IMR-90 (cell line): ENCODE data around the gene TEKT5. TPM values are rescaled to one million over a fixed set of nuclear protein-coding genes. Genes with fewer than 3 reads are reported as not detected.

Source experiments
- ATAC-seq: fragments of 200-7000 bp; cut with Tn5 transposase; 2 replicates; pipeline ENCODE4 v1.9.1; 2020; ENCODE audit warnings: low read depth, mild to moderate bottlenecking, moderate library complexity
- BruUV-seq: library from RNA; stranded (reverse); fragments of 400-500 nt; replicated peaks from 2 replicates; lab custom pipeline; 2021; lab: Mats Ljungman, UMichigan
- CTCF ChIA-PET: fragments of 300-600 bp; formaldehyde crosslinking; extraction: SDS; loops from one replicate; lab custom pipeline; 2021; ENCODE audit warnings: antibody characterized with exemption; lab: Yijun Ruan, JAX
- POLR2A ChIA-PET: fragments of 300-600 bp; sonication (Branson Sonifier 250); formaldehyde crosslinking; loops from one replicate; lab custom pipeline; 2022; ENCODE audit warnings: antibody characterized with exemption; ENCODE audit not compliant: unreplicated experiment; lab: Charles Lee
- DNase-seq: peaks from one replicate; pipeline ENCODE4 v3.0.0; 2013
- H2AFZ ChIP-seq: replicated peaks from 2 replicates; pipeline ENCODE3; 2013; ENCODE audit warnings: low read length, mild to moderate bottlenecking; ENCODE audit not compliant: poor library complexity
- H2AK5ac ChIP-seq: 2 replicates; pipeline ENCODE4 v1.6.1; 2013; ENCODE audit warnings: low read depth, low read length, inconsistent platforms
- H2AK9ac ChIP-seq: replicated peaks from 2 replicates; pipeline ENCODE3; 2013; ENCODE audit warnings: mild to moderate bottlenecking, low read depth, low read length, moderate library complexity; ENCODE audit not compliant: poor library complexity
- H2BK120ac ChIP-seq: 2 replicates; pipeline ENCODE4 v1.6.1; 2013; ENCODE audit warnings: low read depth, low read length, inconsistent platforms
- H2BK15ac ChIP-seq: 3 replicates; pipeline ENCODE4 v1.6.1; 2013; ENCODE audit warnings: low read depth, low read length, inconsistent platforms
- H2BK20ac ChIP-seq: 2 replicates; pipeline ENCODE4 v1.6.1; 2013; ENCODE audit warnings: low read depth, mild to moderate bottlenecking, inconsistent platforms, low read length, moderate library complexity
- H2BK5ac ChIP-seq: 2 replicates; pipeline ENCODE4 v1.6.1; 2013; ENCODE audit warnings: mild to moderate bottlenecking, low read depth, low read length, inconsistent platforms; ENCODE audit not compliant: poor library complexity, severe bottlenecking
- H3K14ac ChIP-seq: replicated peaks from 2 replicates; pipeline ENCODE4 v1.6.1; 2013; ENCODE audit warnings: low read depth, low read length, inconsistent platforms
- H3K18ac ChIP-seq: 2 replicates; pipeline ENCODE4 v1.6.1; 2013; ENCODE audit warnings: low read depth, low read length, control low read depth
- H3K23ac ChIP-seq: 2 replicates; pipeline ENCODE4 v1.6.1; 2013; ENCODE audit warnings: low read depth, low read length, inconsistent platforms
- H3K27ac ChIP-seq: 2 replicates; pipeline ENCODE4 v1.5.1; 2013; ENCODE audit warnings: mild to moderate bottlenecking, control low read depth, low read length; ENCODE audit not compliant: insufficient read depth
- H3K27me3 ChIP-seq: 2 replicates; pipeline ENCODE4 v1.6.1; 2013; ENCODE audit warnings: low read length; ENCODE audit not compliant: control insufficient read depth, insufficient read depth
- H3K36me3 ChIP-seq: 2 replicates; pipeline ENCODE4 v1.6.1; 2013; ENCODE audit warnings: low read length, mixed read lengths; ENCODE audit not compliant: control insufficient read depth, insufficient read depth
- H3K4ac ChIP-seq: 2 replicates; pipeline ENCODE4 v1.6.1; 2013; ENCODE audit warnings: low read depth, low read length, inconsistent platforms
- H3K4me1 ChIP-seq: 2 replicates; pipeline ENCODE4 v1.6.1; 2013; ENCODE audit warnings: low read length, mixed read lengths; ENCODE audit not compliant: control insufficient read depth, insufficient read depth
- H3K4me2 ChIP-seq: 2 replicates; pipeline ENCODE4 v1.6.1; 2013; ENCODE audit warnings: low read depth, mild to moderate bottlenecking, control low read depth, low read length, moderate library complexity
- H3K4me3 ChIP-seq: 2 replicates; pipeline ENCODE4 v1.5.1; 2013; ENCODE audit warnings: low read depth, mild to moderate bottlenecking, control low read depth, low read length, moderate library complexity; ENCODE audit not compliant: insufficient read depth
- H3K56ac ChIP-seq: 2 replicates; pipeline ENCODE4 v1.6.1; 2013; ENCODE audit warnings: low read length, inconsistent platforms; ENCODE audit not compliant: insufficient read depth; ENCODE audit errors: extremely low read depth
- H3K79me1 ChIP-seq, 2 experiments: 2 replicates each; pipeline ENCODE4 v1.6.1; 2013; ENCODE audit warnings: low read length in 2 of 2, inconsistent platforms in 1 of 2, low read depth in 1 of 2
- H3K9ac ChIP-seq: 2 replicates; pipeline ENCODE4 v1.6.1; 2013; ENCODE audit warnings: low read depth, low read length, control low read depth
- H3K9me1 ChIP-seq: 2 replicates; pipeline ENCODE4 v1.6.1; 2013; ENCODE audit warnings: low read length, inconsistent platforms; ENCODE audit not compliant: insufficient read depth
- H3K9me3 ChIP-seq: 2 replicates; pipeline ENCODE4 v1.6.1; 2013; ENCODE audit warnings: low read length; ENCODE audit not compliant: control insufficient read depth, insufficient read depth
- H4K20me1 ChIP-seq: 2 replicates; pipeline ENCODE4 v1.6.1; 2013; ENCODE audit warnings: low read length, inconsistent platforms; ENCODE audit not compliant: insufficient read depth
- H4K5ac ChIP-seq: 2 replicates; pipeline ENCODE4 v1.6.1; 2013; ENCODE audit warnings: mild to moderate bottlenecking, low read depth, low read length, control low read depth
- H4K8ac ChIP-seq, 2 experiments: 2 replicates each; pipeline ENCODE4 v1.6.1; 2013; ENCODE audit warnings: low read depth in 2 of 2, low read length in 2 of 2, control low read depth in 1 of 2, inconsistent platforms in 1 of 2
- H4K91ac ChIP-seq: 2 replicates; pipeline ENCODE4 v1.6.1; 2013; ENCODE audit warnings: low read depth, low read length, inconsistent platforms; ENCODE audit not compliant: insufficient read depth
- CHD1 ChIP-seq: IDR thresholded peaks from 2 replicates; pipeline ENCODE4 v1.6.1; 2012; ENCODE audit warnings: low read depth, low read length, improper control_type of control experiment
- FOS ChIP-seq: fragments of 150-350 bp; IDR thresholded peaks from 2 replicates; pipeline ENCODE4 v1.6.1; 2016; ENCODE audit warnings: low read depth, low read length
- MXI1 ChIP-seq: IDR thresholded peaks from 2 replicates; pipeline ENCODE4 v1.6.1; 2012; ENCODE audit warnings: low read depth, mild to moderate bottlenecking, low read length, moderate library complexity, borderline replicate concordance
- POLR2A ChIP-seq: IDR thresholded peaks from 2 replicates; pipeline ENCODE4 v1.6.1; 2012; ENCODE audit warnings: mild to moderate bottlenecking, low read depth, low read length
- RCOR1 ChIP-seq: IDR thresholded peaks from 2 replicates; pipeline ENCODE4 v1.6.1; 2012; ENCODE audit warnings: mild to moderate bottlenecking, low read length, improper control_type of control experiment; ENCODE audit not compliant: insufficient replicate concordance
- RFX5 ChIP-seq: IDR thresholded peaks from 2 replicates; pipeline ENCODE4 v1.8.0; 2012; ENCODE audit warnings: low read depth, mild to moderate bottlenecking, low read length, moderate library complexity
- SMC3 ChIP-seq: fragments of 150-350 bp; IDR thresholded peaks from 2 replicates; pipeline ENCODE4 v1.6.1; 2016; ENCODE audit warnings: low read depth, mild to moderate bottlenecking, antibody characterized with exemption, low read length, moderate library complexity
- WGBS, 2 experiments: methylation state at CpG; one replicate each; pipeline versions ENCODE4 v1.1.5 to v1.1.7; 2013; ENCODE audit warnings: missing lambda C conversion rate in 2 of 2; ENCODE audit not compliant: insufficient read length in 1 of 2; ENCODE audit errors: extremely low coverage in 2 of 2; 5-methylcytosine and 5-hydroxymethylcytosine counted together
- dilution Hi-C: fragments of 300-500 bp; cut with HindIII; formaldehyde crosslinking; loops from one replicate; pipeline ENCODE4 v1.14.3; 2018; ENCODE audit warnings: low sequenced_read_pairs; ENCODE audit not compliant: unreplicated experiment
- in situ Hi-C: fragments of 300-500 bp; cut with MboI; formaldehyde crosslinking; loops from 3 replicates; pipeline ENCODE4 v1.14.3; 2019; ENCODE audit warnings: low sequenced_read_pairs, inconsistent platforms, mixed read lengths
- intact Hi-C: fragments of 100-400 bp; cut with micrococcal nuclease; formaldehyde crosslinking; loops from 2 replicates; pipeline ENCODE4 v1.10.0; 2022
- polyA plus RNA-seq, 3 experiments: library from polyadenylated mRNA; depleted of rRNA; stranded (reverse); fragments of >200 nt; gene quantifications; 2 replicates each; pipeline ENCODE4 v1.2.3, GENCODE V29; 2012; ENCODE audit warnings: low replicate concordance in 1 of 3
- total RNA-seq: library from RNA; depleted of rRNA; stranded (reverse); fragments of >200 nt; gene quantifications from 2 replicates; pipeline ENCODE4 v1.2.3, GENCODE V29; 2012
- TF ChIP-seq, protein P1 (sequence below): conservative IDR thresholded peaks from 2 replicates; pipeline ENCODE4 v1.5.1; 2012; ENCODE audit warnings: mild to moderate bottlenecking, low read depth, low read length, improper control_type of control experiment
- TF ChIP-seq, protein P2 (sequence below): fragments of 150-350 bp; IDR thresholded peaks from 2 replicates; pipeline ENCODE4 v1.6.1; 2016; ENCODE audit warnings: low read depth, mild to moderate bottlenecking, low read length, moderate library complexity, borderline replicate concordance

Gene TEKT5
- total and polyA plus RNA-seq, 2 of the 4 experiments (the other 2 are of a cell fraction) = 0.17 TPM; not detected in 1

DNA sequence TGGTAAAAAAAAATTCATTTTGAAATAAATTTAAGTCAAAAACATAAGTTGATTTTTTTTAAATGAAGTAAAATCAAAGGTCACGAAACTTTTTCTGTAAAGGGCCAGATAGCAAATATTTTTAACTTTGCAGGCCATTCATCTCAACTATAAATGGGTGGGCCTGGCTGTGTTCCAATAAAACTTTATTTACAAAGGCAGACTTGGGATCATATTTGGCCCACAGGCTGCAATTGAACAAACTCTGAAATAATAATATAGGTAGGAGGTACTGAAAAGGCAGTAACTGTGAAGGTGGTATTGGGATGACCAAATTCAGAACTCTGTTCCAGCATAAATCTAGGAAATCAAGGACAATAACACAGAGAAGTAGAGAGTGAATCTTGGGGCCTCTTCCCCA, 102.1 kb downstream of the TEKT5 start:
- H2AK9ac ChIP-seq = no peak overlapping the region
- no peak overlapping the region for H3K56ac ChIP-seq
- no peak overlapping the region for H2BK20ac ChIP-seq
- H3K23ac ChIP-seq = no peak overlapping the region
- ChIA-PET CTCF (no interaction called here), POLR2A (no interaction called here)
- no peak overlapping the region for H4K5ac ChIP-seq
- in situ Hi-C loops (no loop called here), dilution Hi-C loops (no loop called here), intact Hi-C loops (no loop called here)
- H4K8ac ChIP-seq = no peak overlapping the region
- no peaks in the 10 kb centered on the region for H3K9me3 ChIP-seq
- no peak overlapping the region for H3K4ac ChIP-seq
- no peak overlapping the region for H2BK5ac ChIP-seq
- no peaks in the 10 kb centered on the region for H3K79me1 ChIP-seq
- no TSS peak for BruUV-seq
- no peak overlapping the region for H3K18ac ChIP-seq
- no peaks in the 10 kb centered on the region for H3K36me3 ChIP-seq
- no peaks in the 10 kb centered on the region for H3K4me1 ChIP-seq
- H2AFZ ChIP-seq = no peak overlapping the region
- no peak overlapping the region for H3K9ac ChIP-seq
- no peak overlapping the region for H2AK5ac ChIP-seq
- TF ChIP-seq CHD1 (no peak), MXI1 (no peak), POLR2A (no peak), RCOR1 (no peak), RFX5 (no peak), FOS (no peak), SMC3 (no peak)
- TF ChIP-seq, protein P1, sequence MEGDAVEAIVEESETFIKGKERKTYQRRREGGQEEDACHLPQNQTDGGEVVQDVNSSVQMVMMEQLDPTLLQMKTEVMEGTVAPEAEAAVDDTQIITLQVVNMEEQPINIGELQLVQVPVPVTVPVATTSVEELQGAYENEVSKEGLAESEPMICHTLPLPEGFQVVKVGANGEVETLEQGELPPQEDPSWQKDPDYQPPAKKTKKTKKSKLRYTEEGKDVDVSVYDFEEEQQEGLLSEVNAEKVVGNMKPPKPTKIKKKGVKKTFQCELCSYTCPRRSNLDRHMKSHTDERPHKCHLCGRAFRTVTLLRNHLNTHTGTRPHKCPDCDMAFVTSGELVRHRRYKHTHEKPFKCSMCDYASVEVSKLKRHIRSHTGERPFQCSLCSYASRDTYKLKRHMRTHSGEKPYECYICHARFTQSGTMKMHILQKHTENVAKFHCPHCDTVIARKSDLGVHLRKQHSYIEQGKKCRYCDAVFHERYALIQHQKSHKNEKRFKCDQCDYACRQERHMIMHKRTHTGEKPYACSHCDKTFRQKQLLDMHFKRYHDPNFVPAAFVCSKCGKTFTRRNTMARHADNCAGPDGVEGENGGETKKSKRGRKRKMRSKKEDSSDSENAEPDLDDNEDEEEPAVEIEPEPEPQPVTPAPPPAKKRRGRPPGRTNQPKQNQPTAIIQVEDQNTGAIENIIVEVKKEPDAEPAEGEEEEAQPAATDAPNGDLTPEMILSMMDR = no peak
- TF ChIP-seq, protein P2, sequence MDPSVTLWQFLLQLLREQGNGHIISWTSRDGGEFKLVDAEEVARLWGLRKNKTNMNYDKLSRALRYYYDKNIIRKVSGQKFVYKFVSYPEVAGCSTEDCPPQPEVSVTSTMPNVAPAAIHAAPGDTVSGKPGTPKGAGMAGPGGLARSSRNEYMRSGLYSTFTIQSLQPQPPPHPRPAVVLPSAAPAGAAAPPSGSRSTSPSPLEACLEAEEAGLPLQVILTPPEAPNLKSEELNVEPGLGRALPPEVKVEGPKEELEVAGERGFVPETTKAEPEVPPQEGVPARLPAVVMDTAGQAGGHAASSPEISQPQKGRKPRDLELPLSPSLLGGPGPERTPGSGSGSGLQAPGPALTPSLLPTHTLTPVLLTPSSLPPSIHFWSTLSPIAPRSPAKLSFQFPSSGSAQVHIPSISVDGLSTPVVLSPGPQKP = no peak
- no peak overlapping the region for H4K91ac ChIP-seq
- H2BK120ac ChIP-seq = no peak overlapping the region
- no peak overlapping the region for H2BK15ac ChIP-seq
- no peaks in the 10 kb centered on the region for H4K20me1 ChIP-seq
- H3K27me3 ChIP-seq = peaks cover 16% of the 10 kb centered on the region
- WGBS, 2 experiments = no CpG with 5 or more reads among the region's 1 CpG
- H3K14ac ChIP-seq = no peak overlapping the region
- ATAC-seq (no peak), DNase-seq (no peak)
- no peak overlapping the region for H3K4me2 ChIP-seq
- no peak overlapping the region for H3K4me3 ChIP-seq
- no peaks in the 10 kb centered on the region for H3K9me1 ChIP-seq
- H3K27ac ChIP-seq = no peak overlapping the region
